ENCODE data around the gene NUP205.

DNA sequence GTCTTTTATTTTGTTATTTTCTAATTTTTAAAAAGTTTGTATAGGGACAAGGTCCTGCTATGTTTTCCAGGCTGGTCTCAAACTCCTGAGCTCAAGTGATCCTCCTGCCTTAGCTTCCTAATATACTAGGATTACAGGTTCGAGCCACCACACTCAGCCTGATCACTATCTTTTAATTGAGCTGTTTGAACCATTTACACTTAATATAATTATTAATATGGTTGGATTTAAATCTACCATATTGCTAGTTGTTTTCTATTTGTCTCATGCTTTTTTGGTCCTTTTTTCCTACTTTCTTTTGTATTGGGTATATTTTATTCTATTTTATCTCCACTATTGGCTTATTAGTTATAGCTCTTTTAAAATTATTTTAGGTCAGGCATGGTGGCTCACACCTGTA, 34.6 kb upstream of the NUP205 start:
- TF ChIP-seq, protein P1, sequence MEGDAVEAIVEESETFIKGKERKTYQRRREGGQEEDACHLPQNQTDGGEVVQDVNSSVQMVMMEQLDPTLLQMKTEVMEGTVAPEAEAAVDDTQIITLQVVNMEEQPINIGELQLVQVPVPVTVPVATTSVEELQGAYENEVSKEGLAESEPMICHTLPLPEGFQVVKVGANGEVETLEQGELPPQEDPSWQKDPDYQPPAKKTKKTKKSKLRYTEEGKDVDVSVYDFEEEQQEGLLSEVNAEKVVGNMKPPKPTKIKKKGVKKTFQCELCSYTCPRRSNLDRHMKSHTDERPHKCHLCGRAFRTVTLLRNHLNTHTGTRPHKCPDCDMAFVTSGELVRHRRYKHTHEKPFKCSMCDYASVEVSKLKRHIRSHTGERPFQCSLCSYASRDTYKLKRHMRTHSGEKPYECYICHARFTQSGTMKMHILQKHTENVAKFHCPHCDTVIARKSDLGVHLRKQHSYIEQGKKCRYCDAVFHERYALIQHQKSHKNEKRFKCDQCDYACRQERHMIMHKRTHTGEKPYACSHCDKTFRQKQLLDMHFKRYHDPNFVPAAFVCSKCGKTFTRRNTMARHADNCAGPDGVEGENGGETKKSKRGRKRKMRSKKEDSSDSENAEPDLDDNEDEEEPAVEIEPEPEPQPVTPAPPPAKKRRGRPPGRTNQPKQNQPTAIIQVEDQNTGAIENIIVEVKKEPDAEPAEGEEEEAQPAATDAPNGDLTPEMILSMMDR (IDR thresholded peaks at IDR 0.05 in 2 of 3, conservative IDR thresholded peaks at IDR 0.05 in 1 of 3; ENCODE audit: borderline replicate concordance in 1 of 3, insufficient read depth in 1 of 3, low read depth in 2 of 3, low read length in 2 of 3): no peak
- no peak for TF ChIP-seq RAD21 (IDR thresholded peaks at IDR 0.05; ENCODE audit: low read depth)
- TF ChIP-seq EZH2phosphoT487 (IDR thresholded peaks at IDR 0.05; ENCODE audit: borderline replicate concordance): no peak
- no peak for TF ChIP-seq ZNF274 (IDR thresholded peaks at IDR 0.05; ENCODE audit: low read depth, low read length)
- no peak for TF ChIP-seq YY1 (IDR thresholded peaks at IDR 0.05; ENCODE audit: extremely low read depth, insufficient replicate concordance, low read depth, low read length)
- TF ChIP-seq POLR2A (IDR thresholded peaks at IDR 0.05; ENCODE audit: borderline replicate concordance, extremely low read depth, insufficient read depth, insufficient read length): no peak
- TF ChIP-seq EZH2 (IDR thresholded peaks at IDR 0.05): no peak
- no peak for TF ChIP-seq SRF (IDR thresholded peaks at IDR 0.05; ENCODE audit: low read depth)
- no peak for TF ChIP-seq ELF1 (IDR thresholded peaks at IDR 0.05; ENCODE audit: borderline replicate concordance, low read depth)
- TF ChIP-seq POLR2AphosphoS5 (IDR thresholded peaks at IDR 0.05; ENCODE audit: low read depth, low read length): no peak
